Measurements from ENCODE around the gene STK24. TPM values are rescaled to one million over a fixed set of nuclear protein-coding genes. Genes with fewer than 3 reads are reported as not detected.

STK24 gene
- total RNA-seq, 1 experiment from 2014 or later: 51.2 TPM

- Mint-ChIP-seq H3K27ac (ENCODE audit: unreplicated experiment) (no peak overlapping the region), H3K36me3 (ENCODE audit: insufficient read depth, unreplicated experiment) (peaks cover 19% of the 10 kb centered on the region), H3K9me3 (ENCODE audit: low read depth, unreplicated experiment) (no peaks in the 10 kb centered on the region), H3K4me3 (ENCODE audit: low read depth, unreplicated experiment) (no peak overlapping the region), H3K27me3 (ENCODE audit: unreplicated experiment) (no peaks in the 10 kb centered on the region), H3K4me1 (ENCODE audit: low read depth, unreplicated experiment) (peaks cover 23% of the 10 kb centered on the region)
- intact Hi-C loops (cut with micrococcal nuclease; ENCODE audit: unreplicated experiment): no loop called here
- BruUV-seq (replicated peaks): no TSS peak
- CTCF ChIA-PET: no interaction called here
- DNase-seq: no peak
- TF ChIP-seq CTCF (IDR thresholded peaks at IDR 0.05; ENCODE audit: unreplicated experiment): no peak
Observed at GRCh38 chr13:98487522-98487921, 89.4 kb downstream of the STK24 start.

- TF ChIP-seq CTCF (IDR thresholded peaks at IDR 0.05; ENCODE audit: unreplicated experiment): no peak
- Mint-ChIP-seq H3K4me1 (ENCODE audit: low read depth, unreplicated experiment) (peaks cover 19% of the 10 kb centered on the region), H3K4me3 (ENCODE audit: low read depth, unreplicated experiment) (no peak overlapping the region), H3K9me3 (ENCODE audit: low read depth, unreplicated experiment) (no peaks in the 10 kb centered on the region), H3K27ac (ENCODE audit: unreplicated experiment) (no peak overlapping the region), H3K27me3 (ENCODE audit: unreplicated experiment) (no peaks in the 10 kb centered on the region), H3K36me3 (ENCODE audit: insufficient read depth, unreplicated experiment) (peaks cover 19% of the 10 kb centered on the region)
- DNase-seq: no peak
- CTCF ChIA-PET: no interaction called here
- intact Hi-C loops (cut with micrococcal nuclease; ENCODE audit: unreplicated experiment): no loop called here
- BruUV-seq (replicated peaks): no TSS peak
Observed at GRCh38 chr13:98487016-98487415, 89.9 kb downstream of the STK24 start.

GRCh38 chr13:98486412-98486811, 90.5 kb downstream of the STK24 start:
- peaks cover 19% of the 10 kb centered on the region for H3K36me3 Mint-ChIP-seq (ENCODE audit: insufficient read depth, unreplicated experiment)
- no peak overlapping the region for H3K4me3 Mint-ChIP-seq (ENCODE audit: low read depth, unreplicated experiment)
- H3K27me3 Mint-ChIP-seq (ENCODE audit: unreplicated experiment): no peaks in the 10 kb centered on the region
- no TSS peak for BruUV-seq (replicated peaks)
- DNase-seq: no peak
- intact Hi-C loops (cut with micrococcal nuclease; ENCODE audit: unreplicated experiment): no loop called here
- H3K27ac Mint-ChIP-seq (ENCODE audit: unreplicated experiment): no peak overlapping the region
- peaks cover 15% of the 10 kb centered on the region for H3K4me1 Mint-ChIP-seq (ENCODE audit: low read depth, unreplicated experiment)
- CTCF ChIA-PET: no interaction called here
- TF ChIP-seq CTCF (IDR thresholded peaks at IDR 0.05; ENCODE audit: unreplicated experiment): no peak
- no peaks in the 10 kb centered on the region for H3K9me3 Mint-ChIP-seq (ENCODE audit: low read depth, unreplicated experiment)

- TF ChIP-seq CTCF (IDR thresholded peaks at IDR 0.05; ENCODE audit: unreplicated experiment): no peak
- H3K4me1 Mint-ChIP-seq (ENCODE audit: low read depth, unreplicated experiment): peaks cover 15% of the 10 kb centered on the region
- no peak for DNase-seq
- H3K4me3 Mint-ChIP-seq (ENCODE audit: low read depth, unreplicated experiment): peak overlapping the region; percentile 67
- H3K36me3 Mint-ChIP-seq (ENCODE audit: insufficient read depth, unreplicated experiment): peaks cover 24% of the 10 kb centered on the region
- CTCF ChIA-PET: interaction anchor here (1.2 to 1.4 kb wide), 2 partner anchors 22 to 40 kb away, joined by 3 to 4 read pairs; no protein-coding TSS in a partner anchor
- BruUV-seq (replicated peaks): TSS peak; percentile 71
- no peaks in the 10 kb centered on the region for H3K9me3 Mint-ChIP-seq (ENCODE audit: low read depth, unreplicated experiment)
- peak overlapping the region; percentile 98 for H3K27ac Mint-ChIP-seq (ENCODE audit: unreplicated experiment)
- intact Hi-C loops (cut with micrococcal nuclease; ENCODE audit: unreplicated experiment): no loop called here
- H3K27me3 Mint-ChIP-seq (ENCODE audit: unreplicated experiment): no peaks in the 10 kb centered on the region
Observed at GRCh38 chr13:98485561-98485960, 91.3 kb downstream of the STK24 start.

All from Calu3 (cell line).